Measurements from ENCODE around the gene SRSF4. TPM values are rescaled to one million over a fixed set of nuclear protein-coding genes. Genes with fewer than 3 reads are reported as not detected.

The SRSF4 gene
- total and polyA plus RNA-seq, 2 donors (not counting 1 experiment from before 2014, with no cell fraction given) = 48.4 to 93.5 TPM

GRCh38 chr1:29129916-29130315, 51.8 kb downstream of the SRSF4 start:
- Mint-ChIP-seq H3K9me3 (ENCODE audit: insufficient read depth) (no peaks in the 10 kb centered on the region), H3K4me1 (peaks cover 6% of the 10 kb centered on the region), H3K27ac (no peak overlapping the region), H3K4me3 (no peak overlapping the region), H3K27me3 (peaks cover 31% of the 10 kb centered on the region)
- WGBS (ENCODE audit: insufficient coverage) = 74% methylated on average over 5 of the region's 5 CpGs
- Histone ChIP-seq H3K27me3 (replicated peaks in 1 of 4; ENCODE audit: control extremely low read depth in 1 of 4, control insufficient read depth in 3 of 4, insufficient read depth in 4 of 4, low read length in 3 of 4) (peaks cover 0 to 14% (median 4%) of the 10 kb centered on the region in 4 experiments), H3K4me3 (ENCODE audit: control extremely low read depth in 1 of 5, extremely low read depth in 1 of 5, insufficient read depth in 1 of 5, low read depth in 2 of 5, low read length in 4 of 5) (no peak overlapping the region), H3K4me1 (ENCODE audit: control insufficient read depth in 2 of 2, insufficient read depth in 2 of 2, low read length in 2 of 2) (peaks cover 2 to 3% of the 10 kb centered on the region in 2 donors), H3K9ac (ENCODE audit: low read length) (no peak overlapping the region), H4K20me1 (ENCODE audit: control insufficient read depth, insufficient read depth, low read length, poor library complexity, severe bottlenecking) (no peaks in the 10 kb centered on the region), H3K79me2 (ENCODE audit: control insufficient read depth, insufficient read depth, low read length) (no peaks in the 10 kb centered on the region), H3K4me2 (replicated peaks; ENCODE audit: low read depth, low read length, poor library complexity, severe bottlenecking) (no peak overlapping the region), H2AFZ (ENCODE audit: insufficient read depth, low read depth, low read length, poor library complexity, severe bottlenecking) (no peak overlapping the region), H3K9me3 (ENCODE audit: control extremely low read depth in 1 of 3, control insufficient read depth in 2 of 3, insufficient read depth in 1 of 3, low read length in 2 of 3) (no peaks in the 10 kb centered on the region), H3K27ac (ENCODE audit: low read length in 2 of 2) (no peak overlapping the region), H3K36me3 (replicated peaks in 1 of 2; ENCODE audit: control extremely low read depth in 1 of 2, control insufficient read depth in 1 of 2, extremely low read depth in 1 of 2, insufficient read depth in 2 of 2, low read length in 1 of 2) (no peaks in the 10 kb centered on the region)
- POLR2A ChIA-PET = no interaction called here
- CTCF ChIA-PET = no interaction called here
- ATAC-seq (ENCODE audit: low read depth) (no peak), DNase-seq (no peak)
- intact Hi-C loops (cut with micrococcal nuclease) = no loop called here
- TF ChIP-seq EZH2 (IDR thresholded peaks at IDR 0.05; ENCODE audit: borderline replicate concordance, insufficient read depth, low read depth, low read length, poor library complexity, severe bottlenecking) = no peak
- no peak for TF ChIP-seq CTCF (IDR thresholded peaks at IDR 0.05)

GRCh38 chr1:29128739-29129138, 53.0 kb downstream of the SRSF4 start:
- no peaks in the 10 kb centered on the region for H3K36me3 ChIP-seq (replicated peaks in 1 of 2; ENCODE audit: control extremely low read depth in 1 of 2, control insufficient read depth in 1 of 2, extremely low read depth in 1 of 2, insufficient read depth in 2 of 2, low read length in 1 of 2)
- intact Hi-C loops (cut with micrococcal nuclease) = no loop called here
- Mint-ChIP-seq H3K9me3 (ENCODE audit: insufficient read depth) (no peaks in the 10 kb centered on the region), H3K4me3 (no peak overlapping the region), H3K4me1 (peaks cover 9% of the 10 kb centered on the region), H3K27me3 (peaks cover 28% of the 10 kb centered on the region), H3K27ac (no peak overlapping the region)
- no peak overlapping the region for H3K4me3 ChIP-seq (ENCODE audit: control extremely low read depth in 1 of 5, extremely low read depth in 1 of 5, insufficient read depth in 1 of 5, low read depth in 2 of 5, low read length in 4 of 5)
- H3K27ac ChIP-seq (ENCODE audit: low read length in 2 of 2) = no peak overlapping the region
- ChIA-PET CTCF (no interaction called here), POLR2A (no interaction called here)
- WGBS (ENCODE audit: insufficient coverage) = 87% methylated on average over 5 of the region's 6 CpGs
- peaks cover 9% of the 10 kb centered on the region in 2 donors for H3K4me1 ChIP-seq (ENCODE audit: control insufficient read depth in 2 of 2, insufficient read depth in 2 of 2, low read length in 2 of 2)
- peaks cover 0 to 24% (median 7%) of the 10 kb centered on the region in 4 experiments for H3K27me3 ChIP-seq (replicated peaks in 1 of 4; ENCODE audit: control extremely low read depth in 1 of 4, control insufficient read depth in 3 of 4, insufficient read depth in 4 of 4, low read length in 3 of 4)
- H4K20me1 ChIP-seq (ENCODE audit: control insufficient read depth, insufficient read depth, low read length, poor library complexity, severe bottlenecking) = no peaks in the 10 kb centered on the region
- no peak overlapping the region for H2AFZ ChIP-seq (ENCODE audit: insufficient read depth, low read depth, low read length, poor library complexity, severe bottlenecking)
- no peak overlapping the region for H3K4me2 ChIP-seq (replicated peaks; ENCODE audit: low read depth, low read length, poor library complexity, severe bottlenecking)
- DNase-seq = no peak
- TF ChIP-seq EZH2 (IDR thresholded peaks at IDR 0.05; ENCODE audit: borderline replicate concordance, insufficient read depth, low read depth, low read length, poor library complexity, severe bottlenecking) (no peak), CTCF (IDR thresholded peaks at IDR 0.05) (no peak)
- no peaks in the 10 kb centered on the region for H3K9me3 ChIP-seq (ENCODE audit: control extremely low read depth in 1 of 3, control insufficient read depth in 2 of 3, insufficient read depth in 1 of 3, low read length in 2 of 3)
- H3K79me2 ChIP-seq (ENCODE audit: control insufficient read depth, insufficient read depth, low read length) = no peaks in the 10 kb centered on the region
- H3K9ac ChIP-seq (ENCODE audit: low read length) = no peak overlapping the region
- ATAC-seq (ENCODE audit: low read depth) = no peak
